NCI-H2196 treated with DMSO at 0.1 percent for 48 hours (cell line): Measurements from ENCODE around the gene CFAP90.

Experiments used
- DNase-seq: peaks from one replicate; lab custom pipeline; 2025; ENCODE audit not compliant: unreplicated experiment; lab: John Stamatoyannopoulos, UW

The CFAP90 gene

GRCh38 chr5:7868773-7869473 is 18.0 kb upstream of the CFAP90 start, which contains the start of the genes FASTKD3 and MTRR:
FASTKD3 (minus strand) TSS chr5:7869031; CDS start chr5:7868083, 948 bp downstream.
MTRR (plus strand) TSS chr5:7869148; CDS start chr5:7870795, 1,647 bp downstream.
- peak; percentile 79 for DNase-seq

GRCh38 chr5:7868427-7868772 is 17.5 kb upstream of the CFAP90 start:
- DNase-seq: no peak

- no peak for DNase-seq
Measured at GRCh38 chr5:7867260-7867659, 16.3 kb upstream of the CFAP90 start.

GRCh38 chr5:7866196-7866595 is 15.3 kb upstream of the CFAP90 start:
- DNase-seq: no peak

GRCh38 chr5:7857926-7858632 is 7.1 kb upstream of the CFAP90 start:
- peak; percentile 15 for DNase-seq

GRCh38 chr5:7857361-7857760 is 6.4 kb upstream of the CFAP90 start:
- DNase-seq: no peak

- peak; percentile 59 for DNase-seq
Measured at GRCh38 chr5:7856855-7857254, 5.9 kb upstream of the CFAP90 start.

- no peak for DNase-seq
Measured at GRCh38 chr5:7855611-7856010, 4.7 kb upstream of the CFAP90 start.

- no peak for DNase-seq
Measured at GRCh38 chr5:7852988-7853387, 2.1 kb upstream of the CFAP90 start.

GRCh38 chr5:7852542-7852941 is 1.6 kb upstream of the CFAP90 start:
- no peak for DNase-seq

GRCh38 chr5:7851617-7852289 is 820 bp upstream of the CFAP90 start:
- DNase-seq: peak; percentile 4

- DNase-seq: no peak
Measured at GRCh38 chr5:7851240-7851592, 283 bp upstream of the CFAP90 start.

DNA sequence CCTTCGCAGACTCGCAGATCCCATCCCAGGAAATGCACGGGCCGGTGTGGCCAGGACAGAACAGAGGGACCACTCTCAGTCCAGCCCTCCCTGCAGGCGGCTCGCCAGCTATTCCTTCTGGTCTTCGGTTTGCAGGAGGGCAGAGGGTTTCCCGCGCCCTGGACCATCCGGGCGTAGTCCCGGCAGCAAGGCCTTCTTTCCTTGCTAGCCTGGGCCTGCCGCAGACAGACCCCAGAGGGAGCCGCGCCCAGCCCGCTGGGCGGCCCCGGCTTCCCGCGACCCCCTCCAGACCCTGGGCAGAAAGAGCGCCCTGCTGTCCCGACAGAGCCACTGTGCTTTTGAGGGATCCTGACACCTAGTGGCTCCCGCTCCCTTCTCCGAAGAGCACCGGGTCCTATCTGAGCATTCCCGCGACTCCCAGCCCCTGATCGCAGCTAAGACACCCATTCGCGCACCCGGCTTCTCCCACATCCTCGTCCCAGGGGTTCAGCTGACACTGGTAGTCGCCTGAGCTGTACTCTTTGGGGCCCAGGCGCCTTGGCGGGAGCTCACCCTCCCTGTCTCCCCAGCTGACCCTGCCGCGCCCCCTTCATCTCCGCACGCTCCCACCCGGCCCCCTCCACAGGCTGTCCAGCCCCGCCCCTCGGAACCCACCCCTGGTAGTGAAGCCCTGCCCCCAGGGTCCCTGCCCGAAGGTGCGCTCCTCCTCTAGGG is 1.1 kb downstream of the CFAP90 start:
- DNase-seq: no peak

DNA sequence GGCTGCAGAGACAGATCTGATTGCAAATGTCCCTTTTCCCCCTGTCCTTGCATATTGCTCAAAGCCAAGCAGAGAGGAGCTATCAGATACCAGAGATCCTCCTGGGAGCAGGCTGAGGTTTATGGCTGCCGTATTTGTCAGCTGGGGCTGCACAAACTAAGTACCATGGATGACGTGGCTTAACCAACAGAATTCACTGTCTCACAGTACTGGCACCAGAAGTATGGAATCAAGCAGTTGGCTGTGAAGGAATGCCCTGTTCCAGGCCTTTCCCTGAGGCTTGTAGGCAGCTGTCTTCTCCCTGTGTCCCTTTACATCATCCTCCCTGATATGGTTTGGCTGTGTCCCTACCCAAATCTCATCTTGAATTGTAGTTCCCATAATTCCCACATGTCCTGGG is 2.6 kb downstream of the CFAP90 start:
- DNase-seq: no peak

GRCh38 chr5:7846327-7846726 is 4.6 kb downstream of the CFAP90 start:
- DNase-seq: no peak

DNA sequence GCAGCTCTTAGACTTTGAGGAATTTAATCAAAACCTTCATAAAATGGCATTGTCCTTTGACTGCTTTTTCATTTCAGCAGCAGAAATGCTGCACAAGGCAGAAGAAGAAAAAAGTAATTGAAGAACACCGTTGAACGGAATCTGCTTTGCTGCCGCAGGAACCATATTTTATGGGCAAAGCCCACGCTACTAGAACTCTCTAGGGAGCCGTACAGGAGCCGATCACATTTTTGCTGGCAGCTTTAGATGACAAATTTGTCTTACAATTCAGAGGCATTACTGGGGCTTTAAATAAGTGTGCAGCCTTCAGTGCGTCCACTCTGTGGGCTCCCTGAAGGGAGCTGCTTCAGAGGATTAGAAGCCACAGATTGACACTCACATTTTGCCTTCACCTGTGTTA is 5.4 kb downstream of the CFAP90 start:
- no peak for DNase-seq

GRCh38 chr5:7844901-7845300 is 6.0 kb downstream of the CFAP90 start:
- no peak for DNase-seq

- DNase-seq: no peak
Measured at GRCh38 chr5:7842531-7842930, 8.4 kb downstream of the CFAP90 start.

DNA sequence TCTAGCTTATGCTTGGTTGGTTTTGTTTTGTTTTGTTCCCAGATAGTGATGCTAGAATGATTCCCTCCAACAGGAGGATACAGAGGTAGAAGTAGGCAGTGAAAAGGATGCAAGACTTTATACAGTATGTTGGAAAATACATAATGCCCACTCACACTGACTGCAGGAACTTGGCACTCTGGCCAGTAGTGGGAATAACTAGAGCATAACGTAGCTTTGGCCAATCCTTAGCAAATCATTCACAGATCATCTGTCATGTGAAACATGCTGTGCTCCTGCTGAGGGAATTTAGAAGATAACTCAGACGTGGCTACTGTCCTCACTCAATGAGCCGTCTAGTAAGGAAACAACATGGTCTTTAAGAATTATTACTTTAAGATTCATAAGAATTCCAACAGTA is 13.5 kb downstream of the CFAP90 start:
- DNase-seq: no peak

DNA sequence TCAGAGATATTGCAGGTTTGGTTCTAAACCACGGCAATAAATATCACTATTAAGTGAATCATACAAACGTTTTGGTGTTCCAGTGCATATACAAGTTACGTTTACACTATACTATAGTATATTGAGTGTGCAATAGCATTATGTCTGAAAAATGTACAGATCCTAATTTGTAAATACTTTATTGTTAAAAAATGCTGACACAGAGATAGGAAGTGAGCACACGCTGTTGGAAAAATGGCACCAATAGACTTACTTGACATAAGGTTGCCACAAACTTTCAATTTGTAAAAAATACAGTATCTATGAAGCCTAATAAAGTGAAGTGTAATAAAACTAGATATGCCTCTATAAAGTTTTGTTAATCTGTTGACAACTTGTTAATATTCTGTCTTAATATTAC is 16.0 kb downstream of the CFAP90 start:
- DNase-seq: no peak

DNA sequence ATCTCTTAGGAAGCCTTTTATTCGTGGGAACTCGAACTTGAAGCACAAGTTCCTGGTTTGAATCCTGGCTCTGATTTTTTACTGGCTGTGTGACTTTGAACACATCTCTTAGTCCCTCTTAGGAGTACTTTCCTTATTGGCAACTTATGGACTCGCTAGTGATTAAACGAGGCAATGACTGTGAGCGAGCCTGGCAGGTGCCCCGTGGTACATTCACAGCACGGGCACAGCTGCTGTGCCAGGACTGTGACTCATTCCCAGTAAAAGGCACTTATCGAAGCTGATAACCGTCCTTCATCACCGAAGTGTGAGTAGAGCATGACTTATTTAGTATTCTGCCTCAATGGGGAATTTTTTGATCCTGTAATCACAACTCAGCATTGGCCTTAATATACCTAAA is 22.7 kb downstream of the CFAP90 start:
- DNase-seq: no peak

GRCh38 chr5:7827610-7828009 is 23.3 kb downstream of the CFAP90 start:
- no peak for DNase-seq
